Measurements from ENCODE around the gene EID1.

EID1 gene

GRCh38 chr15:48868023-48868422, 9.9 kb upstream of the EID1 start:
- no peaks in the 10 kb centered on the region for H4K20me1 ChIP-seq (ENCODE audit: insufficient read depth, low read length)
- no peak overlapping the region for H3K4me2 ChIP-seq (ENCODE audit: insufficient read depth, low read length)
- no peaks in the 10 kb centered on the region for H3K9me3 ChIP-seq (ENCODE audit: insufficient read depth, low read length, severe bottlenecking)
- H3K27ac ChIP-seq (ENCODE audit: low read length) = no peak overlapping the region
- ATAC-seq (ENCODE audit: insufficient read depth, low read depth) (no peak), DNase-seq (no peak)
- no peak overlapping the region for H3K4me3 ChIP-seq (ENCODE audit: low read depth in 1 of 2, low read length in 2 of 2)
- no peak overlapping the region for H3K9ac ChIP-seq (ENCODE audit: low read depth, low read length)
- H3K27me3 ChIP-seq (ENCODE audit: insufficient read depth, low read length, poor library complexity) = peaks cover 4% of the 10 kb centered on the region
- no peak for TF ChIP-seq CTCF (IDR thresholded peaks at IDR 0.05; ENCODE audit: borderline replicate concordance, extremely low read depth, low read length, poor library complexity, severe bottlenecking)
- no peak for TF ChIP-seq EZH2 (IDR thresholded peaks at IDR 0.05; ENCODE audit: borderline replicate concordance, low read depth, low read length, severe bottlenecking)
- H2AFZ ChIP-seq (ENCODE audit: low read depth, low read length) = no peak overlapping the region
- H3K36me3 ChIP-seq (ENCODE audit: insufficient read depth, low read length) = no peaks in the 10 kb centered on the region
- no peaks in the 10 kb centered on the region for H3K4me1 ChIP-seq (ENCODE audit: insufficient read depth, low read length)
- H3K79me2 ChIP-seq (ENCODE audit: insufficient read depth, low read length) = no peaks in the 10 kb centered on the region

GRCh38 chr15:48868536-48868935, 9.4 kb upstream of the EID1 start:
- TF ChIP-seq CTCF (IDR thresholded peaks at IDR 0.05; ENCODE audit: borderline replicate concordance, extremely low read depth, low read length, poor library complexity, severe bottlenecking) (no peak), EZH2 (IDR thresholded peaks at IDR 0.05; ENCODE audit: borderline replicate concordance, low read depth, low read length, severe bottlenecking) (no peak)
- Histone ChIP-seq H3K79me2 (ENCODE audit: insufficient read depth, low read length) (no peaks in the 10 kb centered on the region), H3K4me3 (ENCODE audit: low read depth in 1 of 2, low read length in 2 of 2) (no peak overlapping the region), H3K9ac (ENCODE audit: low read depth, low read length) (no peak overlapping the region), H4K20me1 (ENCODE audit: insufficient read depth, low read length) (no peaks in the 10 kb centered on the region), H3K27ac (ENCODE audit: low read length) (no peak overlapping the region), H2AFZ (ENCODE audit: low read depth, low read length) (no peak overlapping the region), H3K36me3 (ENCODE audit: insufficient read depth, low read length) (no peaks in the 10 kb centered on the region), H3K27me3 (ENCODE audit: insufficient read depth, low read length, poor library complexity) (peaks cover 4% of the 10 kb centered on the region), H3K9me3 (ENCODE audit: insufficient read depth, low read length, severe bottlenecking) (no peaks in the 10 kb centered on the region), H3K4me2 (ENCODE audit: insufficient read depth, low read length) (no peak overlapping the region), H3K4me1 (ENCODE audit: insufficient read depth, low read length) (no peaks in the 10 kb centered on the region)
- no peak for DNase-seq
- ATAC-seq (ENCODE audit: insufficient read depth, low read depth) = no peak

- H3K27ac ChIP-seq (ENCODE audit: low read length) = no peak overlapping the region
- no peaks in the 10 kb centered on the region for H4K20me1 ChIP-seq (ENCODE audit: insufficient read depth, low read length)
- TF ChIP-seq CTCF (IDR thresholded peaks at IDR 0.05; ENCODE audit: borderline replicate concordance, extremely low read depth, low read length, poor library complexity, severe bottlenecking) = no peak
- TF ChIP-seq EZH2 (IDR thresholded peaks at IDR 0.05; ENCODE audit: borderline replicate concordance, low read depth, low read length, severe bottlenecking) = no peak
- H3K27me3 ChIP-seq (ENCODE audit: insufficient read depth, low read length, poor library complexity) = peaks cover 4% of the 10 kb centered on the region
- no peaks in the 10 kb centered on the region for H3K4me1 ChIP-seq (ENCODE audit: insufficient read depth, low read length)
- no peak overlapping the region for H3K4me2 ChIP-seq (ENCODE audit: insufficient read depth, low read length)
- no peak overlapping the region for H2AFZ ChIP-seq (ENCODE audit: low read depth, low read length)
- ATAC-seq (ENCODE audit: insufficient read depth, low read depth) (no peak), DNase-seq (no peak)
- no peak overlapping the region for H3K4me3 ChIP-seq (ENCODE audit: low read depth in 1 of 2, low read length in 2 of 2)
- H3K36me3 ChIP-seq (ENCODE audit: insufficient read depth, low read length) = no peaks in the 10 kb centered on the region
- no peaks in the 10 kb centered on the region for H3K9me3 ChIP-seq (ENCODE audit: insufficient read depth, low read length, severe bottlenecking)
- no peaks in the 10 kb centered on the region for H3K79me2 ChIP-seq (ENCODE audit: insufficient read depth, low read length)
- no peak overlapping the region for H3K9ac ChIP-seq (ENCODE audit: low read depth, low read length)
Measured at GRCh38 chr15:48869966-48870365, 8.0 kb upstream of the EID1 start.

- TF ChIP-seq CTCF (IDR thresholded peaks at IDR 0.05; ENCODE audit: borderline replicate concordance, extremely low read depth, low read length, poor library complexity, severe bottlenecking) (no peak), EZH2 (IDR thresholded peaks at IDR 0.05; ENCODE audit: borderline replicate concordance, low read depth, low read length, severe bottlenecking) (no peak)
- no peak for ATAC-seq (ENCODE audit: insufficient read depth, low read depth)
Measured at GRCh38 chr15:48871542-48871941, 6.4 kb upstream of the EID1 start.

More at GRCh38 chr15:48871542-48871941, 6.4 kb upstream of the EID1 start:
- H3K4me2 ChIP-seq (ENCODE audit: insufficient read depth, low read length) = no peak overlapping the region
- no peak overlapping the region for H3K4me3 ChIP-seq (ENCODE audit: low read depth in 1 of 2, low read length in 2 of 2)
- H3K79me2 ChIP-seq (ENCODE audit: insufficient read depth, low read length) = no peaks in the 10 kb centered on the region
- H3K27me3 ChIP-seq (ENCODE audit: insufficient read depth, low read length, poor library complexity) = peaks cover 4% of the 10 kb centered on the region
- no peak overlapping the region for H2AFZ ChIP-seq (ENCODE audit: low read depth, low read length)
- no peak for DNase-seq
- no peak overlapping the region for H3K27ac ChIP-seq (ENCODE audit: low read length)
- H3K36me3 ChIP-seq (ENCODE audit: insufficient read depth, low read length) = no peaks in the 10 kb centered on the region
- H3K9me3 ChIP-seq (ENCODE audit: insufficient read depth, low read length, severe bottlenecking) = no peaks in the 10 kb centered on the region
- no peaks in the 10 kb centered on the region for H4K20me1 ChIP-seq (ENCODE audit: insufficient read depth, low read length)
- no peak overlapping the region for H3K9ac ChIP-seq (ENCODE audit: low read depth, low read length)
- no peaks in the 10 kb centered on the region for H3K4me1 ChIP-seq (ENCODE audit: insufficient read depth, low read length)

Data from DND-41 (cell line).